Islet precursor cell (in vitro differentiated cells): ENCODE results near the gene ATPAF2.
"Not testable (repeated sequence)": the region's sequence is repeated elsewhere in the genome, so short reads cannot be mapped to it uniquely, and the experiment has no call there.

Experiments
- DNase-seq: peaks from one replicate; pipeline ENCODE4 v3.0.0-alpha.2; 2018

ATPAF2 gene

DNA sequence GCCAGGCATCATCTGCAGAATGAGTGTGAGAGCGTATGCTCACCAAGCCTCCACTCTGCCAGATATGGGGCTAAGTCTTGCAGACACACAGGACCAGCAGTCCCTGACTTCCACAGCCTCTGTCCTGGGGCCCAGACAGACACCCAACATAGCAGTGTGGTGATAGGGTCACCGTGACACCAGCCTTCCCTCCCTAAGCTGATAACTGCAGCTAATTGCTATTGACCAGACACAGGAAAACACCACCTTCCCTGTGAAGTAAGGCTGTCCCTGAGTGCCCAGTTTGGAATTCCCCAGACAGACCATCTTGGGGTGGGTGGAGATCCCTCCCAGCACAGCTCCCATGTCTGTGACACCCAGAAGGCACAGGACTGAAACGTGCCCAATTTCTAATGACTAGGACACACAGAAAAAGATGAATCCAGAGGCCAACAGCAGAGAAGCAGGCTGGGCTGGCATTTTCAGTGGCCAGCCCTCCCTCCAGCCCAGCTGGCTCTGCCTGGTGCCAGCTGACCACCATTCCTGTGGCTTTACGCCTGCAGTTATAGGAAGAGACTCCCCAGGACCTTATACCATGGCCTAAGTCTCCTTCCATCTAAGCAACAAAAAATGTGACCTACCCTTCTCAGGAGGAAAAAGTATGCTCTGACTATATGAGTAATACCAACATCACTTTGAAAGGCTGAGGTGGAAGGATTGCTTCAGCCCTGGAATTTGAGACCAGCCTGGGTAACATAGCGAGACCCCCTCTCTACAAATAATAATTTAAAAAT is 30.3 kb downstream of the ATPAF2 start:
- no peak for DNase-seq

DNA sequence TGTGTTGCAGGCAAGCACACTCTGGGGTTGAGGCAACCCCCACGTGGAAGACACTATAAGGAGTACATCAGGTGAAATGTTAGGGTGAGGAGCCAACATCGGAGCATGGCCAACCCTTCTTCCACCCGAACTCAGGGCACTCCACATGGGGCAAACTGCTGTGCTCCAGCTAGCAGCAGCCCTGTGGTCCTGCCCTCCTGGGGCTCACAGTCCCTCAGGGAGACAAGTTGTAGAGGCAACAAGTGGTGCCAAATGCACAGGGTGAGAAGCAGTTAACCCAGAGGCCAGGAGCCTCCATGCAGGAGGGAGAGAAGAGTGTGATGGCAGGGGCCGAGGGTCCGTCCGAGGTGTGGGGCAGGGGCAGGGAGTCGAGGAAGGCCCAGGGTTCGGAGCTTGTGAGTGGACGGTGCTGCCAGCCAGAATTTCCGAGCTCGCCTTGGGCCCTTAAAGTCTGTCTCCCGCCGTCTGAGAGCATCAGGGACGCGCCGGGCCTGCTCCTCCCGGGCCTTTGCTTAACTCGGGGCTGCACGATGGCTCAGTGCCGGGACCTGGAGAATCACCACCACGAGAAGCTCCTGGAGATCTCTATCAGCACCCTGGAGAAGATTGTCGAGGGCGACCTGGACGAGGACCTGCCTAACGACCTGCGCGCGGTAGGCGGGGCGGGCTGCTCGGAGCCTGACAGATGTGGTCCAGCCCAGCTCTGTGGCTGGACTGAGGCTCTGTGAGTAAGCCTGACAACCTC is 32.3 kb downstream of the ATPAF2 start:
- DNase-seq, result peak; percentile 88

DNA sequence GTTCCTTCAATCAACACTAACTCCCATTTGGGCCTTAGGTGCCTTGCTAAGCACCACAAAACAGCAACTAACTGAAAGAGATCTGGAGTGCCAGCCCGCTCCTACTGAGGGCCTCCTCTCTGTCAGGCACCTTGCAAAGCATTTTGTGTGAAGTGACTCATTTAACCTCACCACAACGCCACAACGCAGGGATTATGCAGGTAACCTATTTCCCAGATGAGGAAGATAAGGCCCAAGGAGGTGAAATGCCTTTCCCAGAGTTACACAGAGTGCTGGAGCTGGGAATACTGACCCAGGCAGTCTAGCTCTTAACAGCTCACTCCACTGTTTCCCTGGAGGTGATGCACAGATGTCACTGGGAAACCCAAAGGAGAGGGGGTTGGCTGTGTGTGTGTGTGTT is 33.5 kb downstream of the ATPAF2 start:
- DNase-seq, result peak; percentile 83

DNA sequence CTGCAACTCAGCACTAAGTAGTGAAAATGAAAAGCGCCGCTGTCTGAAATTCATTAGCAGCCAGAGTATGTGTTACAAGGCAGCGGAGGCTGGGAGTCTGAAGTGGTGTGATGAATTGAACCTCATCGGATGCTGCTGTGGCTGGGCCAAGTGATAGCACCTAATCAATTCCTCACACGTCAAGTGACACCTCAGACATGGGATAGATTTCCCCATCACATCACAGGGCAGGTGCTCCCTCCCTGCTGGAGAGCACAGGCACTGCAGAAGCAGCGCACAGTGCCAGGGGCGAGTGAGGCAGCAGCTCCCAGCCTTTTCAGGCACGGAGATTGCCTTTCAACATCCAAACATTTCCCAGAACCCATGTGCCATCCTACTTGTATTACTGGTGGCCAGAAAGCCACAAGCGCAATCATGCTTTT is 34.1 kb downstream of the ATPAF2 start:
- no peak for DNase-seq

DNA sequence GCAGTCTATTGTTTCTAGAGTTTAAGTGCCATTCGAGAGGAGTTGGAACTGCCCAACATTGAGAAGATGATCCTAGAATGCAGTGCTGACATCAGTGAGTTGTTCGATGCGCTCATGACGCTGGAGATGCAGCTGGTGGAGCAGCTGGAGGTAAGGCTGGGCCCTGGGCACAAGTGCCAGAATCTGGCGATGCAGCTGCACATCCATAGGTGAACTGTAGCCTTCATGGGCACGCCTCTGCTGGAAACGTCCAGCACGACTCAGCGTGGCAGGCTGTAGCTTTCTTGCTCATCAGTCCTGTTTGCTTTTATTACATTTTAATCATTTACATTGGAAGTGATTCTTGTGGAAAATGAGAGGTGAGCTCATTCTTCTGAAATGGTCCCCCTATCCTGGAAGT is 34.6 kb downstream of the ATPAF2 start:
- DNase-seq, result no peak

DNA sequence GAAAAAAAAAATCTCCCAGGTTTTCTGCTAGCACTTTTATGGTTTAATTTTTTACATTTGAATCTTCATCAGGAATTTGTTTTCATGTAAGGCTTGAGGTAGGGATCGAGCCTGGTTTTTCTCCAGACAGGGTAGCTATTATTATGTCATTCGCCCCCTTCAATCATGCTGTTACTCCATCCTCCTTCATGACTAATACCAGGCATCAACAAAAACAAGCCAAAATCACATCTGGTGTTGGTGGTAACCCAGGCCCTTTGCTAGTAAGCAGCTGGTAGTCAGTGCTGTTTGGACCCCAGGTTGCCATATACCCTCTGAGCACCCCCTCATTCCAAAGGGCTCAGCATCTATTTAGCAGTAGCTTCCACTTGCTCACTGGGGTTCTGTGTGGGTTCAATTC is 36.8 kb downstream of the ATPAF2 start:
- no peak for DNase-seq

DNA sequence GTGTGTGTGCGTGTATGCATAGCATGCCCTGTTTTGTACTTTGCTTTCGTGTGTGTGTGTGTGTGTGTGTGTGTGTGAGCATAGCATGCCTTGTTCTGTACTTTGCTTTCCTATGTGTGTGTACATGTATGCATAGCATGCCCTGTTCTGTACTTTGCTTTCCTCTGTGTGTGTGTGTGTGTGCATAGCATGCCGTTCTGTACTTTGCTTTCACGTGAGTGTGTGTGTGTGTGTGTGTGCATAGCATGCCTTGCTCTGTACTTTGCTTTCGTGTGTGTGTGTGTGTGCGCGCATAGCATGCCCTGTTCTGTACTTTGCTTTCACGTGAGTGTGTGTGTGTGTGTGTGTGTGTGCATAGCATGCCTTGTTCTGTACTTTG is 38.9 kb downstream of the ATPAF2 start:
- DNase-seq, result no peak

DNA sequence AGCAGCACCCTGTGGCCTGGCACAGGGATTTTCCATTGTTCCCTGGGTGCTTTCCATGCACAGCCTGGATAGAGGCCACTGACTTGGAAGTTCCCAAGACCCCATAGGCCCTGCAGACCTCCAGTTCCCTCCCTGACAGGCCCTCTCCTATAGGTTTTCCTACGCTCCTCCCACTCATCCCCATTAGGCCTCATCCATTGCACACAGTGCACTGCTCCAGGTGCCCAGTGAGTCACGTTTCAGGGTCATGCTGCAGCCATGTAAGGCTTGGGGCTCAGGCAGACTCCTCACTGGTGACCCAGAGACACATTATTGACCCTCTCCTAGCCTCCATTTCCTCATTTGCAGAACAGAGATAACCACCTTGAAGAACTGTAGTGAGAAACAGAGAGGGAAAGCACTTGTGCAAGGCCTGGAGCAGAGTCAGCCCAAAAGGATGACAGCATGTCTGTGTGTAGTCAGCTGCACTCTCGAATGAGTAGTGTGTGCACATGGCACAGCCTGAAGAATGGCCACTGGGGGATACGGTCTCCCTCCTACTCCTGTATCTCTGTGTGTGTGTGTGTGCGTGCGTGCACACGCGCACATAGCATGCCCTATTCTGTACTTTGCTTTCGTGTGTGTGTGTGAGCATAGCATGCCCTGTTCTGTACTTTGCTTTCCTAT is 39.5 kb downstream of the ATPAF2 start:
- DNase-seq, result no peak

DNA sequence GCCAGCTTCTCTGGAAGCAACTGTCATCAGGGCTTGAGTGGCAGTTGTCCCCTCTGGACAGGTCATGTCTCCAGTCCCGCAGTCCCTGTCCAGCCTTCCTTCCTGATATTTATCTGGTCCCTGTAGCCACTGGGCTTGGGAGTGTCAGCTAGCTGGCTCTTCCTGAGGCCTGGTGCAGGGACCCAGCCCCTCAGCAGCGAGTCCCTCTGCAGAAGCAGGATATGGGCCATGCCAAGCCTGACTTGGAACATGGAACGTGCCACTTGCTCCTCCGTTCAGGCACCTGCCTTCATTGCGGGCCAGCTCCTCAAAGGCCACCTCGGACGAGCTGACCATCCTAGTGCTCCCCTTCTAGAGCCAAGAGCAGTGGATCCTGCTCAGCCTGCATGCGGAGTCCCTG is 40.0 kb downstream of the ATPAF2 start:
- no peak for DNase-seq

DNA sequence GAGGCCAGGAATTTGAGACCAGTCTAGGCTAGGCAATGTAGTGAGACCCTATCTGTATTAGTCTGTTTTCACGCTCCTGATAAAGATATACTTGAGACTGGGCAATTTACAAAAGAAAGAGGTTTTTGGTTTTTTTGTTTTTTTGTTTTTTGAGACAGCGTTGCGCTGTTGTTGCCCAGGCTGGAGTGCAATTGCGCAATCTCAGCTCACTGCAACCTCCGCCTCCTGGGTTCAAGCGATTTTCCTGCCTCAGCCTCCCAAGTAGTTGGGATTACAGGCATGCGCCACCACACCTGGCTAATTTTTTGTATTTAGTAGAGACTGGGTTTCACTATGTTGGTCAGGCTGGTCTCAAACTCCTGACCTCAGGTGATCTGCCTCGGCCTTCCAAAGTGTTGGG is 43.1 kb downstream of the ATPAF2 start:
- not testable (repeated sequence) for DNase-seq

DNA sequence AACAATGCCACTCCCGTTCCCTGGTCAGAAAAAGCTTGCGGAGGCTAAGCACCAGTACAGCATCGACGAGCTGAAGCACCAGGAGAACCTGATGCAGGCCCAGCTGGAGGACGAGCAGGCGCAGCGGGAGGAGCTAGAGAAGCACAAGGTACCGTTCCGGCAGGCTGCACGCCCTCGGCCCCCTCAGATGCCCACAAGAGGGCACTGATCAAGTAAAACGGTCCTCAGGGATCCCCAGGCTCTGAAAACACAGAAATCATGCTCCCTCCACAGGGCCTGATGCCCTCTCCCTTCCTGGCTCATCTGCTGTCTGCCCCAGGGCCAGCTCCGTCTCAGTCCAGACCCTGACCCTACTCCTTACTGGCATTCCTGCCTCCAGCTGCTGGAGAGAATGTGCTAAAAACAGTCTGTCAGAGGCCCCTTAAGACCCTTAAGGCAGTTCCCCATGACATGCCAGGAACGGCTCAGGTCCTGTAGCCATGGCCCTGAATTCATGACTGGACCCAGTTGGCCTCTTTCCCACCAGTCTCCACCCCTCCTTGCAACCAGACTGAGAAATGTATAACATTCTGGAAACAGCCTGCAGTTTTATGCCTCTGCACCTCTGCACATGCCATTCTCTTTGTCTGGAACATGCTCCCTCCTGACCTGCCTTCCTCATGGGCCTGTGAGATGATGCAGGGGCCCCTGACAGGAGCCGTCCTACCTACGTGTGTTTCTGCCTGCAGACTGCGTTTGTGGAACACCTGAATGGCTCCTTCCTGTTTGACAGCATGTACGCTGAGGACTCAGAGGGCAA is 44.5 kb downstream of the ATPAF2 start:
- peak; percentile 87 for DNase-seq

DNA sequence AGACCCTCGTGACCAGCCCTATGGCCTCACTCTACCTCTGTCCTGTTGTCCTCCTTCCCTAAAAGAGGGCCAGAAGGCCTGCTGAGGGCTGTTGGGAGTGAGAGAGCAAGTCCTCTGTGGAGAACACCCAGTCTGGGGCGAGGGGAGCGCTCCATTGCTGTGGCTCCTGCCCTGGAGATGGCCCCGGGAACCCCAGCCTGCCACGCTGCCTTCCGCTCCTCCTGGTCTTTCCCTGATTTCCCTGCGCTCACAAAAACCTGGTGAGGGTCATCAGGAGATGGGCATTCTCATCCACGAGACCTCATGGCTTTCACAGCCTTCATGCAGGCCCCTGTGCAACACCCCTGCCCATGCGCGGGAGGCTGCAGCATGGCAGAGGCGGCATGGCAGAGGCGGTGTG is 45.1 kb downstream of the ATPAF2 start:
- DNase-seq, result peak; percentile 47

DNA sequence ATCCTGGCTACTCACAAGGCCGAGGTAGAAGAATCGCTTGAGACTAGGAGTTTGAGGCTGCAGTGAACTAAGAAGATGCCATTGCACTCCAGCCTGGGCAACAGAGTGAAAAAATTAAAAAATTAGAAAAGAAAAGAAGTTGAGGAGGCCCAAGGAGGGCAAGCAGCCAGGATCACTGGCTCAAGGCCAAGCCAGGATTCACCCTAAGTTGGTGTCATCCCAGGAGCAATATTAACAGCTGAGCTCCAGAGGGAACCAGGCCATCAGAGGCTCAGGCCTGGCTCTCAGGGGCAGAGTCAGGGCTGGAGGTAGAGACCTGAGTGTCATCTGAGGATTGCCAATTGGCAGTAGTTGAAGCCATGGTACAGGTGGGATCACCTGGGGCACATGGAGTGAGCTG is 45.6 kb downstream of the ATPAF2 start:
- DNase-seq, result no peak

DNA sequence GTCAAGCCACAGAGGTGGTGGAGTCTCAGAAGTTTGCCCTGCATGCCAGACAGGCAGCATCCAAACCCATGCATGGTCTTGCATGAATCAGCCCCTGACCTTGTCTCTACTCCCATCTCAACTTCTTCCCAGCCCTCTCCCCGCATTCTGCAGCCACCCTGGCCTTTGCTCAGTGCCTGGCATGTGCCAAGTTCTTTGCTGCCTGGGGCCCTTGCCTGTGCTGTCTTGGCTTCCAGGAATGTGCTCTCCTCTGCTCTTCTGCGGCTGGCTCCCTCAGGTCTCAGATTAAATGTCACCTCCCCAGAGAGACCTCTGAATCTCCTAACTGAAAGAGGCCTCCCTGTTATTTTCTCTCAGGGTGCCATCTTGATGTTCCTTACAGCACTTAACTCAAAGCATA is 48.7 kb downstream of the ATPAF2 start:
- DNase-seq, result peak; percentile 73

DNA sequence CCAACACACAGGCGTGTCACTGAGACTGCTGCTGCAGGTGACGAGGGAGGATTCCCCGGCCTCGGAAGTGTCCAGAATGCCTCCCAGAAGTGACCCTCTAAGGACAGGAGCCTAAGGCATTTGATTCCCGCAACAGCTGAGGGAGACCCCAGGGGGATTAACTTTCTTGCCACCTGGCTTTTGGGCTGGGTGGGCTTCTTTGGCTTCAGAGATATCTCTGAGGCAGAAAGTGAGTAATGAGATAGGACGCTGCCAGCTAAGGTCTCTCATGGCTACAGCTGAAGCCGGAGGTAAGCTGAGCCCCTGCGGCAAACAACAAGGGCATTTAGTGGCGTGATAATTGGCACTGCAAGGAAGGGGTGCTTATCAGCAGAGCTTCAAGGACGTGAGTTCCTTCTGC is 49.4 kb downstream of the ATPAF2 start:
- no peak for DNase-seq

DNA sequence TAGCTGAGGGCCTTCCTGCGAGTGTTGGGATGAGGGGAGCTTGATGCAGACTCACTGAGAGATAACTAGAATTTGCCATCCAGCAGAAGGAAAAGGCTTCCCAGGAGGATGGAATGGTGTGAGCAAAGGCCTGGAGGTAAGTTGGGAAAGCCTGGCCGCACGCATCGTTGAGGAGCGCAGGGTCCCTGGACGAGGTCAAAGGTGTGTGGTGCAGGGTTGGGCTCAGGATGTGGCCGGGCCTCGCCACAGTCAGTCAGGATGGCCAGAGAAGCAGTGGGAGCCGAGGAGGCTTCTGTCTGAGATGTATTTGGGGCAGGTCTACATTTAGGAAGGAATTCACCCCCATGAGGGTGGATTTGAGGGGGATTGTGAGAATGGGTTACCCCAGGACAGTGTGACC is 49.9 kb downstream of the ATPAF2 start:
- no peak for DNase-seq

DNA sequence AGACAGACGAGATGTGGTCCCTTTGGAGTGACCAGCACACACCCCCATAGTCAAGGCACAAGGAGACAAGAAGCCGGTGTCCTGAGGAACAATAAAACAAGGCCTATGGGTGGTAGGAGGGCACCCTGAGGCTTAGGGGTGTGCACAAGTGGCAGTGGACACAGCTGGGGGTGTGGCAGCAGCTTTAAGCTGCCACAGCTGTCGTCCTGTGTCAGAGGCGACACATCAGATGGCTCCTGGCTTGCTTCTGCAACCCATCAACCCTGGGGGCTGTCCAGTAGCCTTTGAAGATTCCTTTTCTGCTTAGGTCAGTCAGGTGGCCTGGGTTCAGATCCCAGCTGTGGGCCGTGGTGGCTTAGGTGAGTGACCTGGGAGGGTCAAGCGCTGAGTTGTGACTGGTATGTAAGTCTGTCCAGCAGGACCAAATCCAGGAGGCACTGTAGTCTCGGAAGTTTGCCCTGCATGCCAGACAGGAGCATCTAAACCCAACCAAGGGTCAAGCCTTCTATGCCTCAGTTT is 50.5 kb downstream of the ATPAF2 start:
- DNase-seq, result no peak

DNA sequence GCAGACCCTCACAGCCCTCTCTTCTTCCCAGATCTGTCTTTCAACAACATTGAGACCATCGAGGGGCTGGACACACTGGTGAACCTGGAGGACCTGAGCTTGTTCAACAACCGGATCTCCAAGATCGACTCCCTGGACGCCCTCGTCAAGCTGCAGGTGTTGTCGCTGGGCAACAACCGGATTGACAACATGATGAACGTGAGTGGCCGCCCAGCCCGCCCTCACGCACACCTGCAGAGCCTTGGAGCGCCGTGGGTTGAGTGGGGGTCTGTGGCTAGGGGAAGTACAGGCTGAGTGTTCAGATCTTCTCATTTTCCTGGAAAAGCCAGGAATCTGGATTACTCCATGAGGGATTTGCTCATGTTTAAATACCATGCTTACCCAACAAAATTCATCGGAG is 51.1 kb downstream of the ATPAF2 start:
- no peak for DNase-seq

DNA sequence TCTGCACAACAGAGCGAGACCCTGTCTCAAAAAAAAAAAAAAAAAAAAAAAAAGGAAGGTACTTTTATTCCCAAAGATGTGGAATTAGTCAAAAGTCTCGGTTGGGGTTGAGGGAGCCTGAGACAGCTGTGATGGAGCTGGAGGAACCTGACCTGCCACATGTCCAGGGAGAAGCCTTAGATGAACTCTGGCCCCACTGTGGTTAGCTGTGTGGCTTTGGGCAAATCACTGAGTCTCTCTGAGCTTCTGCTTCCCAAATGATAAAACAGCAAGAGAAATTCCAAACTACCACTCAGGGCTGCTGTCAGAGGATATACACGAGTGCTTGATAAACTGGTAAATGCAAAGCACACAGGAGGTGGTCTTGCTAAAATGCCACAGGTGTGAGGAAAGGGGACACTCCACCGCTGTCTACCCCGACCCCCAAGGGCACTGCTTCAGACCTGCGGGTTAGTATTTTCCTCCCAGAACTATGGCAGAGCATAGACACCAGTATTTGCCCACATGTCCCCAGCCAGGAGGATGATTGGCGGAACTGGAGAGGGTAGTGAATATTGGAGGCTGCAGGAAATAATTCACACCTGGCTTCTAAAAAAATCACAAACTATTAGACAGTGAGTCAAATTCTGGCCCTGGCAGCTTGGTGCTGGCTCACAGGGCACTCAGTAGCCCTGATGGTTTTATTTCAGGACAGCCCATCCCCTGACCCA is 51.6 kb downstream of the ATPAF2 start:
- DNase-seq, result no peak

DNA sequence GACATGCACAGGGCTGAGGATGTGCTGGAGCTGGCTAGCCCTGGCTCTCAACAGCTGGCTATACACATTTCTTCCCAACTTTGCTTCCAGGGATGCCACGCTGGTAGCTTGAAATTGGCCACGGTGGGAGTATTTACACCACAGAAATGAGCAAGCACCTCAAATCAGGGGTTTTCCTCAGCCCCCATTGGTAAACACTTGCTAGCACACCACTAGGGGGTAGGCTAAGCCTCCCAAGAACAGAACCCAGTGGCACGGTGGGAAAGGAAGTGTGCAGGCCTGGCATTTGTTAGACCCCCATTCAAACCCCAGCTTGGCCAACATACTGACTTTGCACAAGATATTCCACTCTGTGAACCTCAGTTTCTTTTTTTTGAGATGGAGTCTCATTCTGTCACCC is 53.4 kb downstream of the ATPAF2 start:
- no peak for DNase-seq

DNA sequence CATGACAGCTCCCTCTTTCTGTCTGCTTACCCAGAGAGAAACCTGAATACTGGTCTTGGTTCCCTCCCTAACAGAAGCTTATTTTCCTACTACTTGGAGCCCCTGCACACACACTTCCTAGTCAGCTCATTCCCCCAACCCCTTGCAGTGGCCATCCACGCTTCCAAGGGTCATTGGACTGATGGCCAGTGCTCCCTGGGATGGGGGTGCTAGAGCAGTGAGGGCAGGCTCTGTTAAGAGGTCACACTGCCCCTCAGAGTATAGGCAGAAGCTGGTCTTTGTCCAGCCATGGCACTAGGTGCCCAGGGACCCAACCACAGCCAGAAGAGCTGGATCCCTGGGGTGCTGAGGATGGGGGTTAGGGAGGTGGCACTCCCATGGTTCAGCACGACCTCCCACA is 53.8 kb downstream of the ATPAF2 start:
- no peak for DNase-seq

DNA sequence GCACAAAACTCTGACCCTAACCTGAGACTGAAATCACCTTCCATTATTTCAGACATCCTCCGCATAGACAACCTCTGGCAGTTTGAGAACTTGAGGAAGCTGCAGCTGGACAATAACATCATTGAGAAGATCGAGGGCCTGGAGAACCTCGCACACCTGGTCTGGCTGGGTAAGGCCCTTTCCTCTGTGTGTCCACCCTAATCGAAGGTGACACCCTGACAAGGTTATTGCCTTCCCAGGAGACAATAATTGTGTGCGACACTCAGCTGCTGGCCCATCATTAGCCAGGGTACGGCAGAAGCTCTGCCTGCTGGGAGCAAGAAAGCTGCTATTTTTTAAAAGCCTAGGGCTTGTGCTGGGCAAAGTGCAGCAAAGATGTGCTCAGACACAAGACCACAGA is 55.2 kb downstream of the ATPAF2 start:
- DNase-seq, result no peak
